SJCRH30 (cell line): ENCODE data around the gene ABRACL. TPM values are rescaled to one million over a fixed set of nuclear protein-coding genes. Genes with fewer than 3 reads are reported as not detected.
"Not testable (repeated sequence)": the region's sequence is repeated elsewhere in the genome, so short reads cannot be mapped to it uniquely, and the experiment has no call there.

ENCODE experiments used
- DNase-seq, 2 experiments: peaks; one replicate each; pipeline ENCODE4 v3.0.0-alpha.2; 2015 to 2020
- H3K27ac ChIP-seq: fragments of 250-450 bp; sonication (Bioruptor Pico); 2 replicates; pipeline ENCODE4 v1.5.1; 2020; ENCODE audit warnings: mild to moderate bottlenecking, moderate library complexity
- H3K27me3 ChIP-seq: fragments of 250-450 bp; sonication (Bioruptor Pico); 2 replicates; pipeline ENCODE4 v1.5.1; 2020; ENCODE audit warnings: mild to moderate bottlenecking, moderate library complexity
- H3K36me3 ChIP-seq: fragments of 250-450 bp; sonication (Bioruptor Pico); 2 replicates; pipeline ENCODE4 v1.5.1; 2020; ENCODE audit warnings: mild to moderate bottlenecking, moderate library complexity
- H3K4me1 ChIP-seq: fragments of 250-450 bp; sonication (Bioruptor Pico); 2 replicates; pipeline ENCODE4 v1.5.1; 2020; ENCODE audit warnings: mild to moderate bottlenecking, moderate library complexity
- H3K4me3 ChIP-seq: fragments of 250-450 bp; sonication (Bioruptor Pico); 2 replicates; pipeline ENCODE4 v1.5.1; 2020; ENCODE audit warnings: mild to moderate bottlenecking, moderate library complexity
- H3K9me3 ChIP-seq: fragments of 250-450 bp; sonication (Bioruptor Pico); replicated peaks from 2 replicates; pipeline ENCODE4 v1.5.1; 2020; ENCODE audit warnings: mild to moderate bottlenecking, moderate library complexity
- total RNA-seq: library from RNA; depleted of rRNA; stranded (reverse); fragments of >200 nt; shearing (Covaris generic); gene quantifications from 2 replicates; pipeline ENCODE4 v1.2.3, GENCODE V29; 2014; rRNA removed

ABRACL gene, protein sequence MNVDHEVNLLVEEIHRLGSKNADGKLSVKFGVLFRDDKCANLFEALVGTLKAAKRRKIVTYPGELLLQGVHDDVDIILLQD
- total RNA-seq, result 55.0 and 56.2 TPM in 2 replicates

DNA sequence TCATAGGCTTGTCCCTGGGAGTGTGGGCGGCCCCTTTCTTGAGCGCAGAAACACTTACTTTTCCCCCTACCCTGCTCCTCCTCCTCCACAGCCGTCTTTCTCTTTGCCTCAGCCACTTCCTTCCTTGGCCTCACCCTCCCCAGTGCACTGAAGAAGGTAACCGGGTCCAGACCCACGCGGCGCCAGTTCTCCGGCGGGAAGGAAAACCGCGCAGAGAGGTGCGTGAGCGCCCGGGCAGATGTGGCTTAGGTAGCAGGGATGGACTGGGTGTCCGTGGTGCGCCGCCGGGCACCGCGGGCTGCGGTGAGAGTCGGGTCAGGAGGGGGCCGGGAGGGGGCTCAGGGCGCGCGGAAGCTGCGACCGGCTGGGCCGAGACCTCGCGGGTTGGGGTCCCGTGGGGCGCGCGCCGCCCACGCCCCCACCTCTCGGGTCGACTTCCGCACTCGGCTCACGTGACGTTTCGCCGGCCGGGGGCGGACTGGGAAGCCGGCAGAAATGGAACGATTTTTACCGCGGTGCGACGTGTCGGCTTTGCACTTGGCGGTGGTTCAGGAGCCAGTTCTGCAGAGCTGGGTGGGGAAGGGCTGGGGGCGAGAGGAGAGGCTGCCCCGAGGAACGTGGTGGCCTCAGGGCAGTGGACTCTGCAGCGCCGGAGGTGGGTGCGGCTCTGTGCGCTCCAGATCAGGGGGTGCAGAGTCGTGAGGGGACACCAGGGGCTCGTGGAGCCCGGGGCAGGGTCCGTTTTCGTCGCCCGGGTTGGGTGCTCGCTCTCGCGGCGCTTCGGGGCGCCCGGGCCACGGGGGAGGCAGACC is at the start of gene ABRACL:
Gene ABRACL, plus strand, starts transcription at position 88 of the 812 bp plus-strand sequence. CDS start 5,416 bp downstream, outside the sequence.
- peak within 1 kb of the TSS; percentile 75 for H3K27ac ChIP-seq

DNA sequence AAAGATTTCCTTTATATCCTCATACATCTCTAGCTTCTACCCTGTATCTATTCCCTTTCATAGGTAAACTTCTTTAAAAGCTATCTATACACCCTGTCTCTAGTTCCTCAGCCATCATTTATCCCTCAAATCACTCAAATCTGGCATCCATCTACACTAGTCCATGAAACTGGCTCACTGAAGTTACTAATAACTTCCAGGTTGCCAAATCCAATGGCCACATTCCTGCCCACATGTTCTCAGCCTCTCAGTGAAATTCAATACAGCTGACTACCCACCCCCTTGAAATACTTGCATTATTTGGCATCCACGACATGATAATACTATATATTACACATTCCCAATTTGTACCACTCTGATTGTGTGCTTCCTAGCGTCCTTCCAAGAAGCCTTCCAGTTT is 49.2 kb upstream of the ABRACL start:
- H3K9me3 ChIP-seq, result no peaks in the 10 kb centered on the region
- peaks cover 12% of the 10 kb centered on the region for H3K4me1 ChIP-seq
- H3K4me3 ChIP-seq, result no peak overlapping the region
- H3K36me3 ChIP-seq, result no peaks in the 10 kb centered on the region
- peak in 1 of 2 experiments; percentile 20 for DNase-seq
- H3K27ac ChIP-seq, result no peak overlapping the region
- H3K27me3 ChIP-seq, result no peaks in the 10 kb centered on the region

More for the DNA sequence above, at the start of gene ABRACL:
- peak within 1 kb of the TSS; percentile 94 for H3K4me3 ChIP-seq
- no peaks in the 10 kb centered on the region for H3K9me3 ChIP-seq
- no peaks in the 10 kb centered on the region for H3K27me3 ChIP-seq
- peak; percentile 57 to 70 for DNase-seq
- no peaks in the 10 kb centered on the region; the same call in 1 of the 2 replicates for H3K4me1 ChIP-seq
- no peaks in the 10 kb centered on the region for H3K36me3 ChIP-seq

DNA sequence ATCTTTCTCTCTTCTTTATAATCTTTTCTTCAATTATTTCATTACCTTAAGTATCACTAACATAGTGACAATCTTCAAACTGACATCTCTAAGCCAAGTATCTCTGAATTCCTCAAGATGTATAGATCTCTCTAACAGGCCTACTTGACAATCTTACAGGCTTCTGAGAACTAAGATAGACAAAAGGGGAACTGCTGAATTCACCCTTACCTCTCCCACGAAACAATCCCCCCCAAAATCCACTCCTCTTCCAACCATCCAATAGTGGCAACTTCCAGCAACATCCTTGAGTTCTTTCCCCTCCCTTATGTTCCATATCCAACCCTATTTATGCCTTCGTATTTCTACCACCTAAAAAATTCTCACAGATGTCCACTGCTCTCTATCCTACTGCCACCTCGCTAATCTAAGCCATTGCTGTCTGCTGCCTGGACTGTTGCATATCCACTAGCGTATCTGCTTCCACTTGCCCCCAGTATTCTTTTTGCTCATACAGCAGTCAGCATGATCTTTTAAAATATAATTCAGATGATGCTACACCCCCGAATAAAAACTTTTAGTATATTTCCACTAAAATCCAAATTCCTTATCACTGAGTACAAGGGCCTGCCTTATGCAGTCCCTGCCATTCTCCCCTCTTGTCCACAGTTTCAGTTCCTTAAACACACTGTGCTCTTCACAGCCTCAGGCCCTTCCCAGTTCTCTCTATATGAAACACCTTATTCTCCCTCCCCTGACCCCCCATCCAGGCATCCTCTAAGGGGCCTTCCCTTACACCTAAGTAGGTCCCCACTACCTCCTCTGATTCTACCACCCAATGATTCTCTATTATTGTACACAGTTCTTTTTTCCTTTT is 48.5 kb upstream of the ABRACL start:
- Histone ChIP-seq H3K36me3 (no peaks in the 10 kb centered on the region), H3K9me3 (no peaks in the 10 kb centered on the region), H3K27me3 (no peaks in the 10 kb centered on the region), H3K4me1 (peaks cover 7% of the 10 kb centered on the region; the same call in 1 of the 2 replicates), H3K27ac (no peak overlapping the region), H3K4me3 (no peak overlapping the region)
- no peak for DNase-seq

DNA sequence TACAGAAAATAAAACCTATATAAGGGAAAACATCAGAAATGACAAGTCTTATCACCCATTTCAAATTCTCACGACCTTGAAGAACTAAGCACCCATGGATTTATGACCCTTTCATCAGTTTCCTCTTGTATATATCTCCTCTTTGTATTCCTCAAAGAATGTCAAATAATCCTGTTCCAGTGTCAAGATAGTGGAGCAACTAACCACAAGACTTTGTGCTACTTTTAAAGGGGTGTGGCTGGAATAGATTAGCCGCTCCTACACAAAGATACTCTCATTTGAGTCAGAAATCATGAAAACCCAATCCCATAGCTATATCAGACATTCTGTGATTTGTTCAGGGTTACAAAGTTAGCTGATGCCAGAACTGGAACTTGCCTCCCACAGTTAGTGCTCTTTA is 47.1 kb upstream of the ABRACL start:
- DNase-seq, result no peak
- peaks cover 4% of the 10 kb centered on the region; the same call in 1 of the 2 replicates for H3K36me3 ChIP-seq
- H3K27me3 ChIP-seq, result no peaks in the 10 kb centered on the region
- H3K9me3 ChIP-seq, result no peaks in the 10 kb centered on the region
- H3K4me3 ChIP-seq, result no peak overlapping the region
- peaks cover 5% of the 10 kb centered on the region; the same call in 1 of the 2 replicates for H3K4me1 ChIP-seq
- H3K27ac ChIP-seq, result no peak overlapping the region

DNA sequence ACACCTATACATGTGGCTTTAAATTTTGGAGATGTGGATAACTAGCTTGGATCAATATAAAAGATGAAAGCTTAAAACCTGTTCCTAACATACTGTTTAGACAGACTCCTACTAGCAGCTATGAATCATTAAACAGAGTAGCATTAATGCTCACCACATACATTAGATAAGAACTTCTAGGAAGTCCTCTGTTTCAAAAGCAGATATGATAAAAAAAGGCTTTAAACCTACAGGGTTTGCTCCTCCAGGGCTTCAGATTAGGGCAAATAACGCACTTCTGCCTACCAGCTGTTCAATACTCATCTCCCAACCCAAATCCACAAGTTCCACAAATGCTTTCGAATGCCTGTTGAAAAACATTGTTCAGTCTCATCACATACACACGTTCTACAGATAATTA is 42.0 kb upstream of the ABRACL start:
- H3K9me3 ChIP-seq, result no peaks in the 10 kb centered on the region
- peaks cover 4% of the 10 kb centered on the region; the same call in 1 of the 2 replicates for H3K36me3 ChIP-seq
- DNase-seq, result peak in 1 of 2 experiments; percentile 43
- H3K27me3 ChIP-seq, result no peaks in the 10 kb centered on the region
- peak overlapping the region; percentile 86 for H3K27ac ChIP-seq
- H3K4me1 ChIP-seq, result no peaks in the 10 kb centered on the region; the same call in 1 of the 2 replicates
- peak overlapping the region; percentile 92 for H3K4me3 ChIP-seq

- no peaks in the 10 kb centered on the region for H3K9me3 ChIP-seq
- H3K4me3 ChIP-seq, result peak overlapping the region; percentile 92
- DNase-seq, result peak in 1 of 2 experiments; percentile 38
- no peaks in the 10 kb centered on the region; the same call in 1 of the 2 replicates for H3K4me1 ChIP-seq
- peaks cover 4% of the 10 kb centered on the region; the same call in 1 of the 2 replicates for H3K36me3 ChIP-seq
- H3K27ac ChIP-seq, result peak overlapping the region; percentile 86
- H3K27me3 ChIP-seq, result no peaks in the 10 kb centered on the region
These were observed 41.4 kb upstream of the ABRACL start for GRCh38 chr6:138987080-138987642.

- Histone ChIP-seq H3K27ac (peak within 1 kb of the TSS; percentile 86), H3K9me3 (no peaks in the 10 kb centered on the region), H3K27me3 (no peaks in the 10 kb centered on the region), H3K36me3 (peaks cover 4% of the 10 kb centered on the region; the same call in 1 of the 2 replicates), H3K4me1 (no peaks in the 10 kb centered on the region; the same call in 1 of the 2 replicates), H3K4me3 (peak within 1 kb of the TSS; percentile 92)
- peak; percentile 92 for DNase-seq
These were observed 40.7 kb upstream of the ABRACL start, which contains the start of gene REPS1 for GRCh38 chr6:138987643-138988468. TSS of gene REPS1 (minus strand) at chr6:138988253. CDS start at chr6:138987682, 571 bp downstream.

GRCh38 chr6:138988469-138988834 is 40.1 kb upstream of the ABRACL start:
- H3K4me3 ChIP-seq, result peak overlapping the region; percentile 92
- peaks cover 4% of the 10 kb centered on the region; the same call in 1 of the 2 replicates for H3K36me3 ChIP-seq
- H3K9me3 ChIP-seq, result no peaks in the 10 kb centered on the region
- DNase-seq, result no peak
- H3K27ac ChIP-seq, result peak overlapping the region; percentile 86
- H3K4me1 ChIP-seq, result no peaks in the 10 kb centered on the region; the same call in 1 of the 2 replicates
- H3K27me3 ChIP-seq, result no peaks in the 10 kb centered on the region

DNA sequence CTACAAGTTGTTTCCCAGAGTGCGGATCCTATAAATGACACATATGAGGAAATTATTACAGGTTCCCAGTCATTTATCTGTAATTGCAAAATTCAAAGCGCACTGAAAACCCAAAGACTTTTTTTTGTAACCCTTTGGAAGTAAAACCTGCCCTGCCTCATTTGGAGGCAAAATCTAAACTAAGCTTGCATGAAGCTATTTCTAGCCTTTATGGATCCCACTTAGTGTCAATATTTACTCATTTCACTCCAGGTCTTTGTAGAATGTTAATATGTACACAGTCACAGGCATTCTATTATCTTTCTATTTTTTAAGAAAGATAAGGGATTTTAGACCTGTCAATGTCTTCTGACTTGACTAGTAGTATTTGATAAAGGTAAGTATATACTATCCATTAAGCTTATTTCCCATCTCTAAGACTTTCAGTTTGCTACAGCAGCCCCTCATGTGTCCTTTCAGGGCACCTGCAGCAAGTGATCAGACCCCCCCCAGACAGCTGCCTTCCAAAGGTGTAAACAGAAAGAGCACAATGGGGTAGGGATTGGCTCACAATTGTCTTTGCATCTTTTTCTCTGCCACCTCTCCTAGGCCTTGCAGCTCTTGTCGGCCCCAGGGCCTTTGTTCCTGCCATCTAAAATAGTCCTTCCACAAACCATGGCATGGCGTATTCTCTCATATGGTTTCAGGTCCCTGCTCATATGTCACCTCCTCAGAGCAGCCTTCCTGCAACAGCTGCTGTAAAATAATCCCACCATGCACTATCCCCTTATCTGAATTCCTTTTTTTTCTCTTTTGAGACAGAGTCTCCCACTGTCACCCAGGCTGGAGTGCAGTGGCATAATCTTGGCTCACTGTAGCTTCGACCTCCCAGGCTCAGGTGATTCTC is 39.2 kb upstream of the ABRACL start:
- Histone ChIP-seq H3K36me3 (peaks cover 4% of the 10 kb centered on the region; the same call in 1 of the 2 replicates), H3K4me1 (no peaks in the 10 kb centered on the region; the same call in 1 of the 2 replicates), H3K27ac (no peak overlapping the region), H3K9me3 (no peaks in the 10 kb centered on the region), H3K27me3 (no peaks in the 10 kb centered on the region), H3K4me3 (no peak overlapping the region; the same call in 1 of the 2 replicates)
- peak; percentile 16 to 57 for DNase-seq

- Histone ChIP-seq H3K4me3 (no peak overlapping the region), H3K36me3 (no peaks in the 10 kb centered on the region), H3K4me1 (no peaks in the 10 kb centered on the region), H3K27ac (no peak overlapping the region), H3K27me3 (no peaks in the 10 kb centered on the region), H3K9me3 (no peaks in the 10 kb centered on the region)
- DNase-seq, result no peak
These were observed 37.3 kb upstream of the ABRACL start for GRCh38 chr6:138991206-138991605.

DNA sequence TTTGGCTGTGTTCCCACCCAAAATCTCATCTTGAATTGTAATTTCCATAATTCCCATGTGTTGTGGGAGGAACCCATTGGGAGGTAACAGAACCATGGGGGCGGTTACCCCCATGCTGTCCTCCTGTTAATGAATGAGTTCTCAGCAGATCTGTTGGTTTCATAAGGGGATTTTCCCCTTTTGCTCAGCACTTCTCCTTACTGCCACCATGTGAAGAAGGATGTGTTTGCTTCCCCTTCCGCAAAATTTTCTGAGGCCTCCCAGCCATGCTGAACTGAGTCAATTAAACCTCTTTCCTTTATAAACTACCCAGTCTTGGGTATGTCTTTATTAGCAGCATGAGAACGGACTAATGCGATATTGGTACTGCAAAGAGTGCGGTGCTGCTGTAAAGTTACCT is 35.6 kb upstream of the ABRACL start:
- not testable (repeated sequence) for H3K4me1 ChIP-seq, H3K9me3 ChIP-seq, H3K27me3 ChIP-seq, H3K36me3 ChIP-seq, DNase-seq, H3K4me3 ChIP-seq, H3K27ac ChIP-seq

DNA sequence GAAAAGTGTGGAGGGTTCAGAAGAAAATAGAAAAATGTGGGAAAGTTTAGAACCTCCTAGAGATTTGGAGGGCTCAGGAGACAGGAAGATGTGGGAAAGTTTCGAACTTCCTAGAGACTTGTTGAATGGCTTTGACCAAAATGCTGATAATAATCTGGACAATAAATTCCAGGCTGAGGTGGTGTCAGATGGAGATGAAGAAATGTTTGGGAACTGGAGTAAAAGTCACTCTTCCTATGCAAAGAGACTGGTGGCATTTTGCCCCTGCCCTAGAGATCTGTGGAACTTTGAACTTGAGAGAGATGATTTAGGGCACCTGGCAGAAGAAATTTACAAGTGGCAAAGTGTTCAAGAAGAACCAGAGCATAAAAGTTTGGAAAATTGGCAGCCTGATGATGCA is 35.1 kb upstream of the ABRACL start:
- not testable (repeated sequence) for H3K4me1 ChIP-seq, H3K4me3 ChIP-seq

GRCh38 chr6:138996524-138996923 is 32.0 kb upstream of the ABRACL start:
- Histone ChIP-seq H3K4me3 (no peak overlapping the region), H3K36me3 (no peaks in the 10 kb centered on the region), H3K9me3 (no peaks in the 10 kb centered on the region), H3K27me3 (no peaks in the 10 kb centered on the region), H3K4me1 (no peaks in the 10 kb centered on the region), H3K27ac (no peak overlapping the region)
- no peak for DNase-seq

More for the DNA sequence above, 35.1 kb upstream of the ABRACL start:
- H3K27me3 ChIP-seq, DNase-seq, H3K36me3 ChIP-seq, H3K9me3 ChIP-seq, H3K27ac ChIP-seq: not testable (repeated sequence)
